Measurements from ENCODE around the gene IRF2.

DNA sequence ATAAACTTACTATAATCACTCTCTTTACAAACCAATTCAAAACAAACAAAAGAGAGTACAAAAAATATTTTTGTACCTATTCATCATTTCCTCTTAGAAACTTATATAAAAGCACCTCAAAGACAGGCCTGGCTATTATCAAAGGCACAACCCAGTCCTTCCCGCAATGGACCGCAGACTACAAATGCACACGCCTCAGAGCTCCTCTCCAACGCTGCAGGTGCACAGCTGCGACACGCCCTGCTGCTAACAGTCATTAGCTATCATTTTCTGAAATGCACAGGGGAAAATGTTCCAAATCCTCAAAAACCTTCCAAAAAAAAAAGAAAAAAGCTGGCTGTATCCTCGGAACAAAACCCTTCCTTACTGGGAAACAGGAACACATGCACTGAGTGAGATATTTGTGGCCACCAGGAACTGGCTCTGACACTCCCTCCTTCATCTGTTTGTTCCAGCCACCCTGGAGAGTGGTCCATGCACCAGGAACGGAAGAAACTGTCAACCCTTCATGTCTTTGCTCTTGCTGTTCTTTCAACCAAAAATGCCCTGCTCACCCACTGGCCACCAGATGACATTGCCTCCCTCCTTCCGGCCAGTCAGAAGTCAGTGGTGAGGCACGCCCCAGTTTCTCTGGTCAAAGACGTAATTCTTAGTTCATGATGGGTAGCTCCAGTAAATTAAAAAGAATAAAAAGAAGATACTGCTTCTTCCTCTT, 16.7 kb downstream of the IRF2 start:
- peak in 1 of 2 donors; percentile 10 for TF ChIP-seq POLR2AphosphoS5 (IDR thresholded peaks at IDR 0.05)
- no peak for TF ChIP-seq POLR2A (IDR thresholded peaks at IDR 0.05; ENCODE audit: low read depth)
- TF ChIP-seq, protein P1, sequence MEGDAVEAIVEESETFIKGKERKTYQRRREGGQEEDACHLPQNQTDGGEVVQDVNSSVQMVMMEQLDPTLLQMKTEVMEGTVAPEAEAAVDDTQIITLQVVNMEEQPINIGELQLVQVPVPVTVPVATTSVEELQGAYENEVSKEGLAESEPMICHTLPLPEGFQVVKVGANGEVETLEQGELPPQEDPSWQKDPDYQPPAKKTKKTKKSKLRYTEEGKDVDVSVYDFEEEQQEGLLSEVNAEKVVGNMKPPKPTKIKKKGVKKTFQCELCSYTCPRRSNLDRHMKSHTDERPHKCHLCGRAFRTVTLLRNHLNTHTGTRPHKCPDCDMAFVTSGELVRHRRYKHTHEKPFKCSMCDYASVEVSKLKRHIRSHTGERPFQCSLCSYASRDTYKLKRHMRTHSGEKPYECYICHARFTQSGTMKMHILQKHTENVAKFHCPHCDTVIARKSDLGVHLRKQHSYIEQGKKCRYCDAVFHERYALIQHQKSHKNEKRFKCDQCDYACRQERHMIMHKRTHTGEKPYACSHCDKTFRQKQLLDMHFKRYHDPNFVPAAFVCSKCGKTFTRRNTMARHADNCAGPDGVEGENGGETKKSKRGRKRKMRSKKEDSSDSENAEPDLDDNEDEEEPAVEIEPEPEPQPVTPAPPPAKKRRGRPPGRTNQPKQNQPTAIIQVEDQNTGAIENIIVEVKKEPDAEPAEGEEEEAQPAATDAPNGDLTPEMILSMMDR (IDR thresholded peaks at IDR 0.05), result no peak
